Activated CD4-positive, CD25-positive, alpha-beta regulatory T cell treated with anti-CD3 and anti-CD28 coated beads, Interleukin-2, amount 50 U/mL, for 24 hours (primary cell): ENCODE results near the gene TARBP2.
A peak's percentile ranks its signal among the peaks of the same experiment; 100 is the strongest.
"Not testable (repeated sequence)": the region's sequence is repeated elsewhere in the genome, so short reads cannot be mapped to it uniquely, and the experiment has no call there.

ENCODE experiments used
- ATAC-seq, 2 donors: fragments of 150-1000 bp; cut with Tn5 transposase; one replicate each; pipeline ENCODE4 v1.10.0; 2021; ENCODE audit warnings: mild to moderate bottlenecking in 1 of 2, moderate library complexity in 1 of 2

TARBP2 gene

GRCh38 chr12:53516758-53517455 lies 15.8 kb downstream of the TARBP2 start:
- no peak for ATAC-seq

- no peak for ATAC-seq
Measured at GRCh38 chr12:53518381-53518780, 17.3 kb downstream of the TARBP2 start.

GRCh38 chr12:53523131-53523530 lies 22.0 kb downstream of the TARBP2 start:
- ATAC-seq: no peak

GRCh38 chr12:53524476-53524875 lies 23.4 kb downstream of the TARBP2 start:
- ATAC-seq: no peak

- ATAC-seq: no peak
Measured at GRCh38 chr12:53530061-53530460, 29.0 kb downstream of the TARBP2 start.

- no peak for ATAC-seq
Measured at GRCh38 chr12:53530920-53531319, 29.8 kb downstream of the TARBP2 start.

- no peak for ATAC-seq
Measured at GRCh38 chr12:53532021-53532420, 30.9 kb downstream of the TARBP2 start.

- ATAC-seq: no peak
Measured at GRCh38 chr12:53532524-53533445, 31.7 kb downstream of the TARBP2 start.

GRCh38 chr12:53533471-53533870 lies 32.4 kb downstream of the TARBP2 start:
- no peak for ATAC-seq

GRCh38 chr12:53536962-53537361 lies 35.9 kb downstream of the TARBP2 start:
- ATAC-seq: no peak

- no peak for ATAC-seq
Measured at GRCh38 chr12:53538209-53538689, 37.2 kb downstream of the TARBP2 start.

- no peak for ATAC-seq
Measured at GRCh38 chr12:53539526-53539925, 38.4 kb downstream of the TARBP2 start.

- ATAC-seq: peak; percentile 97
Measured at GRCh38 chr12:53543539-53543938, 42.5 kb downstream of the TARBP2 start.

GRCh38 chr12:53548354-53548753 lies 47.3 kb downstream of the TARBP2 start:
- not testable (repeated sequence) for ATAC-seq

GRCh38 chr12:53550131-53550530 lies 49.0 kb downstream of the TARBP2 start:
- not testable (repeated sequence) for ATAC-seq

- ATAC-seq: no peak
Measured at GRCh38 chr12:53550595-53550994, 49.5 kb downstream of the TARBP2 start.

- ATAC-seq: no peak
Measured at GRCh38 chr12:53551889-53552291, 50.8 kb downstream of the TARBP2 start.

GRCh38 chr12:53552361-53553327 lies 51.6 kb downstream of the TARBP2 start:
- no peak for ATAC-seq
